ENCODE measurements around the gene MSI2.

- no peak for TF ChIP-seq EZH2phosphoT487 (IDR thresholded peaks at IDR 0.05; ENCODE audit: insufficient read depth, low read depth)
- TF ChIP-seq EZH2 (IDR thresholded peaks at IDR 0.05; ENCODE audit: insufficient read depth, poor library complexity, severe bottlenecking) = no peak
These were observed 20.3 kb downstream of the MSI2 start for GRCh38 chr17:57276621-57277020.

Measured in GM23248 (cell line).